CD4-positive, CD25-positive, alpha-beta regulatory T cell (primary cell): ENCODE measurements around the gene C10orf143. TPM values are rescaled to one million over a fixed set of nuclear protein-coding genes. Genes with fewer than 3 reads are reported as not detected.

Experiments
- ATAC-seq, 2 donors: fragments of 150-1000 bp; cut with Tn5 transposase; one replicate each; pipeline ENCODE4 v1.10.0; 2021; ENCODE audit warnings: low read depth in 2 of 2, moderate number of reproducible peaks in 2 of 2, moderate library complexity in 1 of 2
- DNase-seq, 3 donors: peaks; one replicate each; pipeline versions ENCODE4 v3.0.0 to v3.0.0-alpha.2; 2012 to 2022; ENCODE audit warnings: mixed read lengths in 1 of 3
- H3K27ac ChIP-seq: one replicate; pipeline ENCODE4 v1.7.0; 2013; ENCODE audit warnings: mild to moderate bottlenecking, low read length; ENCODE audit not compliant: insufficient read depth, poor library complexity, severe bottlenecking
- H3K27me3 ChIP-seq: one replicate; pipeline ENCODE4 v1.7.0; 2013; ENCODE audit warnings: low read length; ENCODE audit not compliant: control insufficient read depth, insufficient read depth
- H3K36me3 ChIP-seq: one replicate; pipeline ENCODE4 v1.7.0; 2013; ENCODE audit warnings: mild to moderate bottlenecking, low read length, moderate library complexity; ENCODE audit not compliant: control insufficient read depth, insufficient read depth
- H3K4me1 ChIP-seq: 2 replicates; pipeline ENCODE4 v1.7.0; 2013; ENCODE audit warnings: mild to moderate bottlenecking, low read length; ENCODE audit not compliant: insufficient read depth, control insufficient read depth, poor library complexity, severe bottlenecking
- H3K4me3 ChIP-seq: one replicate; pipeline ENCODE4 v1.7.0; 2013; ENCODE audit warnings: low read depth, mild to moderate bottlenecking, low read length, moderate library complexity
- H3K9me3 ChIP-seq, 2 experiments: 1 replicate in 1 of 2; 2 replicates in 1 of 2; pipeline ENCODE4 v1.7.0; 2013; ENCODE audit warnings: low read length in 2 of 2, mild to moderate bottlenecking in 1 of 2, moderate library complexity in 1 of 2; ENCODE audit not compliant: control insufficient read depth in 2 of 2
- H3K27ac Mint-ChIP-seq, 3 donors: one replicate each; pipeline ENCODE4 v1.8.0; 2020 to 2022; ENCODE audit warnings: mild to moderate bottlenecking in 3 of 3, mixed read lengths in 3 of 3, moderate library complexity in 2 of 3
- H3K27me3 Mint-ChIP-seq: one replicate; pipeline ENCODE4 v1.8.0; 2022; ENCODE audit warnings: mild to moderate bottlenecking, mixed read lengths
- H3K36me3 Mint-ChIP-seq: one replicate; pipeline ENCODE4 v1.8.0; 2020; ENCODE audit warnings: mixed read lengths
- H3K4me1 Mint-ChIP-seq, 4 donors: one replicate each; pipeline ENCODE4 v1.8.0; 2020 to 2022; ENCODE audit warnings: mixed read lengths in 4 of 4, mild to moderate bottlenecking in 1 of 4
- H3K4me3 Mint-ChIP-seq, 4 donors: one replicate each; pipeline ENCODE4 v1.8.0; 2020 to 2022; ENCODE audit warnings: mild to moderate bottlenecking in 4 of 4, mixed read lengths in 4 of 4, moderate library complexity in 3 of 4
- H3K9me3 Mint-ChIP-seq, 7 donors: one replicate each; pipeline ENCODE4 v1.8.0; 2020 to 2022; ENCODE audit warnings: mixed read lengths in 7 of 7, mild to moderate bottlenecking in 3 of 7, moderate library complexity in 2 of 7
- polyA plus RNA-seq, 4 donors: library from polyadenylated mRNA; unstranded; fragments of 300-500 nt; fragmentation: Illumina TruSeq; gene quantifications; one replicate each; pipeline ENCODE4 v1.2.3, GENCODE V29; 2021
- total RNA-seq: library from RNA; stranded (reverse); gene quantifications from one replicate; pipeline ENCODE4 v1.2.3, GENCODE V29; 2022

Gene C10orf143
- 7.7 TPM for total RNA-seq
- 10 to 100 TPM; 20.2 to 28.9 (median 24.1) TPM for polyA plus RNA-seq

DNA sequence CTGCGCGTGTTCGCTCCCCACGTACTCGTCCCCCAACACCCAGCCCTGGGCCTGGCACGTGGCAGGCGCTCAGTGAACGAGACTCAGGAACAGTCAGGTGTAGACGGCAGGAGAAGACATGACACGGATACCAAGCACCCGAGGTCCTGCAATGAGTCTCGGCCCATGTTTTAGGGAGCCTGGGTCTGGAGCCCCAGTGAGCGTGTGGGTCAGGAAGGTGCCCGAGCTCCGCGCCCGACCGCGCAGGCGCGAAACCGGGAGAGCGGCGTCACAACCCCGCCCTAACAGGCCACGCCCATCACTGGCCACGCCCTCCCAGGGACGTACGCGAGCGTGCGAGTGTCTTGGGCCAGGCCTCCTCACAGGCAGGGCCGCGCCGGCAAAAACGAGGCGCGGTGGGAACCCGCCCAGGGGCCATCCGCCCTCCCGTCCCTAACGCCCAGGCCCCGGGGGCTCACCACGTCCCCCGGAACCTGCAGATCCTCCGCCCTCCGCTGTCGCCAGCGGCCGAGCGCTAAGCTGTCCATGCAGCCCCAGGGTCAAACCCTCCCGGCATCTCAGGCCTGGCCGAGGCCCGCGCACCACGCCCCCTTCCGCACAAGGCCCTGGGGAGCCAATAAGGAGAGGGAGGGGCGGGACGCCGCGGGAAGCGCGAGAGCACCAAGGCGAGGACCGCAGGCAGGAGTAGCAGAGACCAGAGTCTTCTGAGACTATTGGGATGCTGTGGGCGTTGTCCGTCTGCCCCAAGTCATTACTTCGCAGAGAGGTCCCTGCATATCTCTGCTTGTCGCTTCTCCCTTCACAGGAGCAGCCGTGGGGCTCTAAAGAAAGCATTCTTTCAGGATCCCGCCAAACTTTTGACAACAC is at the start of gene C10orf143:
Gene C10orf143, minus strand, starts transcription at position 585 of the 867 bp plus-strand sequence. Its CDS starts 58 bp downstream, at position 527.
- H3K9me3 Mint-ChIP-seq: no peaks in the 10 kb centered on the region
- no peaks in the 10 kb centered on the region for H3K9me3 ChIP-seq
- H3K36me3 ChIP-seq: no peaks in the 10 kb centered on the region
- H3K27ac ChIP-seq: peak within 1 kb of the TSS; percentile 94
- DNase-seq: peak; percentile 95 to 99 (median 98)
- peak within 1 kb of the TSS; percentile 95 to 97 (median 95) for H3K27ac Mint-ChIP-seq
- peak within 1 kb of the TSS; percentile 95 for H3K4me3 ChIP-seq
- H3K4me3 Mint-ChIP-seq: peak within 1 kb of the TSS; percentile 93 to 100 (median 98)
- H3K4me1 ChIP-seq: peaks cover 38% of the 10 kb centered on the region
- H3K27me3 Mint-ChIP-seq: peaks cover 5% of the 10 kb centered on the region
- ATAC-seq: peak; percentile 82
- no peaks in the 10 kb centered on the region for H3K27me3 ChIP-seq
- H3K36me3 Mint-ChIP-seq: peaks cover 3% of the 10 kb centered on the region
- peaks cover 14 to 59% (median 42%) of the 10 kb centered on the region in 4 donors for H3K4me1 Mint-ChIP-seq

- DNase-seq (no peak), ATAC-seq (no peak)
- no peaks in the 10 kb centered on the region for H3K27me3 Mint-ChIP-seq
- peaks cover 33% of the 10 kb centered on the region for H3K36me3 Mint-ChIP-seq
- H3K4me1 Mint-ChIP-seq: peaks cover 4 to 56% (median 40%) of the 10 kb centered on the region in 4 donors
- Histone ChIP-seq H3K4me3 (no peak overlapping the region), H3K27me3 (no peaks in the 10 kb centered on the region), H3K4me1 (peaks cover 5% of the 10 kb centered on the region), H3K27ac (no peak overlapping the region), H3K9me3 (no peaks in the 10 kb centered on the region), H3K36me3 (peaks cover 41% of the 10 kb centered on the region)
- peak overlapping the region in 1 of 3 donors; percentile 12 for H3K27ac Mint-ChIP-seq
- no peaks in the 10 kb centered on the region for H3K9me3 Mint-ChIP-seq
- no peak overlapping the region for H3K4me3 Mint-ChIP-seq
These were observed 48.7 kb upstream of the C10orf143 start for GRCh38 chr10:130159192-130159794.

GRCh38 chr10:130146042-130146441 is 35.4 kb upstream of the C10orf143 start:
- DNase-seq: no peak
- Mint-ChIP-seq H3K27me3 (no peaks in the 10 kb centered on the region), H3K9me3 (no peaks in the 10 kb centered on the region), H3K4me3 (peak overlapping the region in 2 of 4 donors; percentile 10 to 34), H3K36me3 (peaks cover 32% of the 10 kb centered on the region), H3K27ac (peak overlapping the region in 1 of 3 donors; percentile 20), H3K4me1 (peaks cover 26 to 59% (median 48%) of the 10 kb centered on the region in 4 donors)
- no peak overlapping the region for H3K4me3 ChIP-seq
- H3K36me3 ChIP-seq: peaks cover 19% of the 10 kb centered on the region
- no peaks in the 10 kb centered on the region for H3K9me3 ChIP-seq
- ATAC-seq: no peak
- H3K27me3 ChIP-seq: no peaks in the 10 kb centered on the region
- H3K27ac ChIP-seq: no peak overlapping the region
- H3K4me1 ChIP-seq: peaks cover 18% of the 10 kb centered on the region

GRCh38 chr10:130141878-130142277 is 31.2 kb upstream of the C10orf143 start:
- Histone ChIP-seq H3K27me3 (no peaks in the 10 kb centered on the region), H3K4me3 (peak overlapping the region; percentile 2), H3K36me3 (peaks cover 7% of the 10 kb centered on the region), H3K9me3 (no peaks in the 10 kb centered on the region), H3K4me1 (peaks cover 54% of the 10 kb centered on the region), H3K27ac (peak overlapping the region; percentile 25)
- DNase-seq (peak in 1 of 3 donors; percentile 66), ATAC-seq (peak; percentile 76 to 78)
- Mint-ChIP-seq H3K27me3 (no peaks in the 10 kb centered on the region), H3K9me3 (no peaks in the 10 kb centered on the region), H3K36me3 (peaks cover 19% of the 10 kb centered on the region), H3K4me1 (peaks cover 33 to 77% (median 61%) of the 10 kb centered on the region in 4 donors), H3K4me3 (peak overlapping the region in 3 of 4 donors; percentile 15 to 78 (median 64)), H3K27ac (peak overlapping the region in 2 of 3 donors; percentile 60 to 87)

DNA sequence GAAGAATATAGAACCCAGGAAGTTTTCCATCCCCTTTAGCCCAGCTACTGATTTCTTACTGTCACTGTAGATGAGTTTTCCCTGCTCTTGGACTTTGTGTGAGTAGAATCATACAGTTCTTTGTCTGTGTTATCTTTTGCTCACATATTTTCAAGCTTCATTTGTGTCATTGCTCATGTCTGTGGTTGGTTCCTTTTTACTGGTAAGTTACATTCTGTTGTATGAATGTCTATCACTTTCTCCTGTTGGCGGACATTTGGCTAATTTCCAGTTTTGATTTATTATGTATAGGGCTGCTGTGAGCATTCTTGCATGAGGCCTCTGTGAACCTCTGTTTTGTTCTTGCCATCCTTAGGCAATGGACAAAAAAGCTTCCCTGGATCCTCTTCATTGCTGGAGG is 30.8 kb upstream of the C10orf143 start:
- peaks cover 16% of the 10 kb centered on the region for H3K36me3 Mint-ChIP-seq
- Histone ChIP-seq H3K27me3 (no peaks in the 10 kb centered on the region), H3K36me3 (peaks cover 6% of the 10 kb centered on the region), H3K4me1 (peaks cover 55% of the 10 kb centered on the region), H3K4me3 (peak overlapping the region; percentile 2), H3K27ac (peak overlapping the region; percentile 25), H3K9me3 (no peaks in the 10 kb centered on the region)
- ATAC-seq (no peak), DNase-seq (no peak)
- H3K4me3 Mint-ChIP-seq: peak overlapping the region; percentile 15 to 78 (median 44)
- H3K4me1 Mint-ChIP-seq: peaks cover 33 to 72% (median 56%) of the 10 kb centered on the region in 4 donors
- H3K27ac Mint-ChIP-seq: peak overlapping the region; percentile 28 to 87 (median 60)
- H3K27me3 Mint-ChIP-seq: no peaks in the 10 kb centered on the region
- no peaks in the 10 kb centered on the region for H3K9me3 Mint-ChIP-seq

DNA sequence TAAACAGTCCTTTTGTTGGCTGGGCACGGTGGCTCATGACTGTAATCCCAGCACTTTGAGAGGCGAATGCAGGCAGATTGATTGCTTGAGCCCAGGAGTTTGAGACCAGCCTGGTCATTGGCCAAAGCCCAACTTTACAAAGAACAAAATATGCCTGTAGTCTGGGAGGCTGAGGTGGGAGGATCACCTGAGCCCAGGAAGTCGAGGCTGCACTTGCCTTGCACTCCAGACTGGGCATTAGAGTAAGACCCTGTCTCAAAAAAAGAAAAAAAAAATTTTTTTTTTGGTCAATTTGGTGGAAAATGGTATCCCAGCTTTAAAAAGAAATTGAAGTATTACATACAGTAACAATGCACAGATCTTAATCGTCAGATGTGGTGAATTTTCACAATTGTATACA is 30.4 kb upstream of the C10orf143 start:
- Mint-ChIP-seq H3K27ac (peak overlapping the region; percentile 9 to 87 (median 60)), H3K4me1 (peaks cover 31 to 68% (median 52%) of the 10 kb centered on the region in 4 donors), H3K27me3 (no peaks in the 10 kb centered on the region), H3K4me3 (peak overlapping the region; percentile 24 to 78 (median 45)), H3K9me3 (no peaks in the 10 kb centered on the region), H3K36me3 (peaks cover 12% of the 10 kb centered on the region)
- ATAC-seq (no peak), DNase-seq (no peak)
- Histone ChIP-seq H3K36me3 (peaks cover 2% of the 10 kb centered on the region), H3K4me1 (peaks cover 56% of the 10 kb centered on the region), H3K4me3 (peak overlapping the region; percentile 2), H3K9me3 (no peaks in the 10 kb centered on the region), H3K27ac (no peak overlapping the region), H3K27me3 (no peaks in the 10 kb centered on the region)

- no peaks in the 10 kb centered on the region for H3K27me3 Mint-ChIP-seq
- Histone ChIP-seq H3K4me1 (peaks cover 62% of the 10 kb centered on the region), H3K9me3 (no peaks in the 10 kb centered on the region), H3K36me3 (no peaks in the 10 kb centered on the region), H3K27ac (no peak overlapping the region), H3K27me3 (no peaks in the 10 kb centered on the region), H3K4me3 (peak overlapping the region; percentile 2)
- H3K9me3 Mint-ChIP-seq: no peaks in the 10 kb centered on the region
- no peak overlapping the region for H3K27ac Mint-ChIP-seq
- peaks cover 29 to 67% (median 50%) of the 10 kb centered on the region in 4 donors for H3K4me1 Mint-ChIP-seq
- ATAC-seq (no peak), DNase-seq (peak in 1 of 3 donors; percentile 33)
- H3K4me3 Mint-ChIP-seq: peak overlapping the region in 3 of 4 donors; percentile 59 to 78 (median 70)
- H3K36me3 Mint-ChIP-seq: peaks cover 9% of the 10 kb centered on the region
These were observed 29.8 kb upstream of the C10orf143 start for GRCh38 chr10:130140425-130140824.
